ENCODE results near the gene RBFA.
A peak's percentile ranks its signal among the peaks of the same experiment; 100 is the strongest.
"Not testable (repeated sequence)": the region's sequence is repeated elsewhere in the genome, so short reads cannot be mapped to it uniquely, and the experiment has no call there.

The RBFA gene

GRCh38 chr18:80034068-80034851, at the start of gene RBFA:
Gene RBFA, plus strand, starts transcription at chr18:80034434. Its CDS starts 62 bp downstream, at chr18:80034496.
- peak; percentile 99 for DNase-seq

DNA sequence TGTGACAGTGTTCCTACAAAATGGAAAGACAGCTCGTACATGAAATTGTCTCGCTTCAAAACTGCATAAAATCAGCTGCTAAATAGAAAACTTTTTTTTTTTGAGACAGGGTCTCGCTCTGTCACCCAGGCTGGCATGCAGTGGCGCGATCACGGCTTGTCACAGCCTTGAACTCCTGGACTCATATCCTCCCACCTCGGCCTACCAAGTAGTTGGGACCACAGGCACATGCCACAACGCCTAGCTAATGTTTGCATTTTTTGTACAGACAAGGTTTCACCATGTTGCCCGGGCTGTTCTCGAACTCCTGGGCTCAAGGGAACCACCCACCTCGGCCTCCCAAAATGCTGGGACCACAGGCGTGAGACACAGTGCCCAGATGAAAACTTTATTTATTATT, 49.1 kb upstream of the RBFA start:
- DNase-seq, result no peak

DNA sequence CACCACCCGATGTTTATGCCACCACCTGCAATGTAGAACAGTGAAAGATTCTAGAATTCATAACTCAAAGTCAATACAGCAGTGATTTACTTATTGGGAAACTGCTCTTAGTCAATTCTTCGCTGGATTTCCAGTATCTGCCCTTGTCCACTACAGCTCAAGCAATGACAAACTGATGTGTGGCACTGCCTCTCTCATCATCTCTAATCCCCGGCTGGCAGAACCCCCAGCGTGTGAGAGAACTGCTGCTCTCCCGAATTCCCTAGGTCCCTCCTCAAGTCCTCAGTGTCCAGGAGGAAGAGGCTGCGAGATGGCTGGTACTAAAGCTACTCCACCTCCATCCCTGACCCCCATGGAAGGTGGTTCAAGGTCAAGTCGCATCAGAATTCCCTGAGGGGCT, 47.5 kb upstream of the RBFA start:
- no peak for DNase-seq

DNA sequence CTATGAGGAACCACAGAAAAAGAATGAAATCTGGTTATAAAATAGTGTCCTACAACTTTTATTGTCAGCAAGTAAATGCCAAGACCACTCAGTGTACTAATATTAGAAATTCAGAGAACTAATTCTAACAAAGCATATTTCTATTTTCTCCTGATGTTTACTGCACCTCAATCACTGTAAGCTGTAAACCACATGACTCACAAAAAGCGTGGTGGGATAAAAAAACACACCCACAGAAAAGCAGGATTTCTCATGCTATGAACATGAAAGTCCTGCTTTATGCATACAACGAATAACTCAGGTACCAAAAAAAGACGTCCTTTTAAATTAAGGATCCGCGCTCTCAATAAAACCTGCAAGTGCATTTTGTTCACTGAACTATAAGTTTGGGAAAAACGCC, 46.7 kb upstream of the RBFA start:
- DNase-seq, result no peak

GRCh38 chr18:79988071-79988450, 46.2 kb upstream of the RBFA start:
- peak; percentile 47 for DNase-seq

DNA sequence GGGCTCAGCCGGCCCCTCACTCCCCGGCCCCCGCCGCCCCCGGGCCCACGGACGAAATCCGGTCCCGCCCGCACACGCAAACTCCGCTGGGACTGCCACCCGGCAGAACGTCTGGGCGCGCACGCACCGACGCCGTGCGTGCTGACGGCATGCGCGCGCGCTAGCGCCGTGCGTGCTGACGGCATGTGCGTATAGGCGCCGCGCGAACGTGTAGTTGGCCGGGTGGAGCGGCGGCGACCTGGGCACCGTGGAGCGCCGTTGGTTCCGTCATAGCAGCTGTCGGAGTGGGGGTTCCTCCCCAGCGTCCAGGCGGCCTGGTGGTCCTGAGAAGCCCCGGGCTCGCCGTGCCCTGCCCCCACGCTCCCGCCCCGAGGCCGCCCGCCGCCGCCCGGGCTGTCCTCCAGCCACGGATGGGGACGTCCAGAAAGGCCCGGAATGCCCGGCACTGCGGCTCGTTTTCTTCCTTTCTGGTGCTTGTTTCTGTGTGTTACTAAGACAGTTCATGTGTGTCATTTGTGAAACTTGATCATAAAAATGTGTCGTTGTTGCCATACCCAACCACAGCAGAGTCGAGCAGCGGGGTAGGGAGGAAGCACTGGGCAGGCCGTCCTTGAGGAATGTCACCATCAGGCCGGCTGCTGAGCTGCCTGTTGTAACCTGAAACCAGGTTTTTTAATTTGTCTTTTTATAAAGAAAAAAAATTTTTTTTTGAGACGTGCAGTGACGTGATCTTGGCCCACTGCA, 45.6 kb upstream of the RBFA start, which contains the start of gene TXNL4A:
TXNL4A (minus strand) TSS at position 113 of the 744 bp plus-strand sequence. CDS start 171 bp downstream, outside the sequence.
- peak; percentile 76 for DNase-seq

DNA sequence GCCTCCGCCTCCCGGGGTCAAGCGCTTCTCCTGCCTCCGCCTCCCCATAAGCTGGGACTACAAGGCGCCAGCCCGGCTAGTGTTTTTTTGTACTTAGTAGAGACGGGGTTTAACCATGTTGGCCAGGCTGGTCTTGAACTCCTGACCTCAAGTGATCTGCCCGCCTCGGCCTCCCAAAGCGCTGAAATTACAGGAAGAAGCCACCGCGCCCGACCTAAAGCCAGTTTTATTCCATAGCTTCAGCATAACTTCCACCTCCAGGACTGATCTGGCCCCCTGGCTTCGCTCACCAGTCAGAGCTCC, 45.1 kb upstream of the RBFA start:
- no peak for DNase-seq

GRCh38 chr18:79991494-79991893, 42.7 kb upstream of the RBFA start:
- DNase-seq, result no peak

GRCh38 chr18:79999701-80000100, 34.5 kb upstream of the RBFA start:
- not testable (repeated sequence) for DNase-seq

- no peak for DNase-seq
Observed at GRCh38 chr18:80000877-80001276, 33.4 kb upstream of the RBFA start.

DNA sequence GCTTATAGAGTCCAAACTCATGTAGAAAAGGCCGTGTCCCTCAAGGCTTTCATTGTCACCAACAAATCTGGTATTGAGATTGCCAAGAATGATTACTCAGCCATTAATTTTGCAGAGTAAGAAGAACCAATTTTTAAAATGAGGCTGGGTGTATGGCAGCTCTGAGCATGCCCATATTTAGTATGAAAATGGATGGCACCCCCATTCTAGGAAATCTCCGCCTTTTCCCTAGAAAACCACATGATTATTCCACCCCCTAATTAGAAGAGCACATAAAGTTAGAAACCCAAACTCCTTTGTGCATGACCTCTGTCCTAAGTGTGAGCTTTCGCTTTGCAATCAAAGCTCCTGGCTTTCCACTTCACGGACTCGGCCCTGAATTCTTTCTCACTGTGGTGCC, 31.8 kb upstream of the RBFA start:
- no peak for DNase-seq

DNA sequence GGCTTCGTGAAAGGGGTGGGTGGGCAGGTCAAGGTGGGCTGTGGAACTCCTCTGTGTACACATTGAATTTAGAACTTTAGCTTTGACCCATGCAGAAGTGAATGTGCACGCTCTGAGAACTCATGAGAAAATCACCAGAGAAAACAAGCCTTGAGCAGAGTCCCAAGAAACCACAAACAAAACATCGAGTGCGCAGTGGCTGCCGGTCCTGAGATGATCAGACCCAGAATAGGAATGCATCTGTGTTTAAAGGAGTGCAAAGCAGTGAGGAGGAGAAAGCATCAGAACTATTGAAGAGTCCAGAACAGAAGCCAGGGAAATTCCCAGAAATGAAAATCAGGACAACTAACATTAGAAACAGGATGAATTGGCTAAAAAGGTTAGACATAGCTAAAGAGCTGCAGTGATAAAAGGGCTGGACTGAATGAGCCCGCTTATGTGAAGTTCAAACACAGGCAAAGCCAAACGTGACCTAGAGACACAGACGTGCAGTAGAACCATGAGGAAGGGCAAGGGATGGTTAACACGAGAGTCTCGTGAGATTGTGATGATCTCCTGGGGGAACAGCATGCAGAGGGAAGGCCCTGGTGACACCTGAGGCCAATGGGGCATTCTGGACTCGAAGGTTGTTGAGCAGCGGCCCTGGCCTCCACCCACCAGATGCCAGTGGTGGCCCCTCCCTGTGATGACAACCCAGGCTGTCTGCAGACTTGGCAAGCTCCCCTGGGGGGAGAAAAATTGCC, 29.5 kb upstream of the RBFA start:
- DNase-seq, result no peak

GRCh38 chr18:80006724-80007123, 27.5 kb upstream of the RBFA start:
- DNase-seq, result no peak

GRCh38 chr18:80009661-80010550, 24.3 kb upstream of the RBFA start:
- DNase-seq, result no peak

DNA sequence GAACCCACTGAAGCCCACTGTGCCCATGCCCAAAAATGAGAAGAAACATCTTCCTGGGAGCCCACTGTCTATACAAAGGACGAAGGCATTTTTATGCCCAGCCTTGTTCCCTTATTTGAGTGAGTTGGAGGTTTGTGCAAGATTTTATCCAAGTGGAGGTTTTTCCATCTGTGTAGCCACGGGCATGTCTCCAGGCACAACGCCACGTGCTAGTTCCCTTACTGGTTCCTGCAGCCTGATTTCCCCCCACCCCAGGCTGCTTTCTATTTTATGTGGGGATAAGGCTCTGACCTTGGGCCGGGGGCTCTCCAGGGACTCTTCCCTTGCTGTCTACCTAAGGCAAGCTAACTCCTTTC, 23.7 kb upstream of the RBFA start:
- no peak for DNase-seq

DNA sequence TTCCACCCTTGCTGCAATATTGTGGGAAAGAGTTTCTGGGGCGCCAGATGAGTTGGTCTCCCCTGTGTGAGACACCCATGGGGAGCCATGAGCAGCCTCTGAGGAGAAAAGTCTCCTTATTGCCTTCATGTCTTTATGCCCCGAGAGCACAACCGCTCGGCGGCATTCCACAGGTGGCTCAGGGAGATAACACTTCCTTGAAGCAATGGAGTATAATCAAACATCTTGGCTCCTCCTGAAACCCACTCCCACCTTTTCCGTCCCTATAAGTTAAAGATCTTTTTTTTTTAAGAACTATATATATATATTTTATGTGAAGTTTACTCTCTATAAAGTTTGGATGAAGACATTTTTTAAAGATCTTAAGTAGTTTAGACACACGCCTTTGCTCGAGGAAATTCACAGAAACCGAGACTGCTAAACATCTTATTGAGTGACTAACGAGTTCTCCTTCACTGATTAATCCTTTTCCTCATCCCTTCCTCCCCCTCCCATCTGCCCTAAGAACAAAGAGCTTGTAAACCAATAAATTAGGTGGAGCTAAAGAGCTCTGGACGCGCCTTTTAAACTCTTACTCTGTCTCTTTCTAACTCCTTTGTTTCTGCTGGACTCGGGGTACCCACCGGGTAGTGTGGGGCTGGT, 22.6 kb upstream of the RBFA start:
- DNase-seq, result not testable (repeated sequence)

DNA sequence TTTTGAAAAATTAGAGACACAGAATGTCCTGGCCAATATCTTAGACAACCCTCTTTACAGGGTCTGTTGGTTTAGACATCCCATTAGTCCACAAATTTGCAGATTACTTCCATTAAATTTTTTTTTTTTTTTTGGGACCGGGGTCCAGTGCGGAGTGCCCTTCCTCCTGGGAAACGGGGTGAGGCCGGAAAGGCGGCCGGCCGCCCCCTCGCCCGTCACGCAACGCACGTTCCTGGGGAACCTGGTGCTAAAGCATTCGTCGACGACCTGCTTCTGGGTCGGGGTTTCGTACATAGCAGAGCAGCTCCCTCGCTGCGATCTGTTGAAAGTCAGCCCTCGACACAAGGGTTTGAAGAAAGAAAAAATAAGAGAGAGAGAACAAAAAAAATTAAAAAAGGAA, 21.5 kb upstream of the RBFA start:
- no peak for DNase-seq

DNA sequence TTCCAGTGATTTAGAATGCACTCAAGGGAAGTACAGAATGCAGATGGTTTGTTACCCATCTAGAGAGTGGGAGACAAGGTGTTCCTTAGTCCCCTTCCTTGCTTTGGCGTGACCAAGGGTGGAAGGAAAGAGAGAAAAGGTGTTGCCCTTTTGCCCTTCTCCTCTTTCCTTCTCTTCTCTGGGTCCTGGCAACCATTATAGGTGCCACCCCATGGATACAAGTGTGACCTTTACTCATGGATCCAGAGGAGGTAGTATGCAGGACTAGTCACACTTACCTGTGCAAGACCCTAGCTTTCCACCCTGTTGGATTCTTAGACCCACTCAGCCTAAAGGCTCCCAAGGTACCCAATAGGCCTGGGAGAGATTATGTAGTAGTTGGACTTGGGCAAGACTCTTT, 11.6 kb upstream of the RBFA start:
- no peak for DNase-seq

DNA sequence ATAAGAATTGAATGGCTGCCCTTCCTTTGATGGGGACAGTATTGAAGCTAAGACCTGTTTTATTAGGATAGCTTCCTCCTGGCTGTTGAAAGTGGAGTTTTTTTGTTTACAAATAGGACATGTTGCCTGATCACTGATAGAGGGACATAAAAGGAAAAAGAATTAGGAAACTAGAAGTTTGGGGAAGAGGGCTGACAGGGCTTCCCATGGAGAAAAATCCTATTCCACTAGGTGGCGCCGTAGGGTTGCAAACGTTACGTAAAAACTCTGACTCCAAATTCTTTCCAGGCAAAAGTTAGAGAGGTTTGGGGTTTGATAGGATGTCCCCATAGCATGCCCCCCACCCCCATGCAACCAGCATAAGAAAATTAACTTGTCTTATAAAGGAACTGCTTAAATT, 11.1 kb upstream of the RBFA start:
- no peak for DNase-seq

DNA sequence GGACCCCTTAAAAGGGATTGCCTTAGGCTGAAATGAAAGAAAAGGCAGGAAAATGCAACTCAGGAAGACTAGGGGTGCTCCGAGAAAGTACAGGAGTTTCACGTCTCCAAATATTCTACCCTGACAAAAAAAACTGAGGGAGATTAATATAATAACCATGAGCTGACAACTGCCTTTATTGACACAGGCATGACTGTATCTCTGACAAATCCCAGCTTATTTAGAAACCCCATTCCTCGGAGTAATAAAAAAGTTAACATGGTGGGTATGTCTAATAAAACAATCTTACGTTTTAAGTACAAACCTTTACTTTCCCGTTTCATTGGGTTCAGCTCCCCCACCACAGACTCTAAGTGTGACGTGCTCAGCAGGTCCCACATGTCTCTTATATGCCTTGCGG, 7.9 kb upstream of the RBFA start:
- no peak for DNase-seq

GRCh38 chr18:80027719-80028118, 6.5 kb upstream of the RBFA start:
- not testable (repeated sequence) for DNase-seq

- DNase-seq, result no peak
Observed at GRCh38 chr18:80029690-80030089, 4.5 kb upstream of the RBFA start.
